GM12864 (cell line): ENCODE data around the gene ENPP6.

Source experiments
- DNase-seq: peaks from one replicate; pipeline ENCODE4 v3.0.0-alpha.2; 2011; ENCODE audit warnings: low read depth
- H3K4me3 ChIP-seq: 2 replicates; pipeline ENCODE4 v1.5.1; 2011; ENCODE audit warnings: mild to moderate bottlenecking, low read depth, low read length, control low read depth
- TF ChIP-seq, protein P1 (sequence below): IDR thresholded peaks from 2 replicates; pipeline ENCODE4 v1.5.1; 2011; ENCODE audit warnings: low read depth, mild to moderate bottlenecking, moderate library complexity, low read length, control low read depth, inconsistent platforms; ENCODE audit errors: missing control alignments

The ENPP6 gene

GRCh38 chr4:184066584-184067300 is 150.9 kb downstream of the ENPP6 start:
- TF ChIP-seq, protein P1, sequence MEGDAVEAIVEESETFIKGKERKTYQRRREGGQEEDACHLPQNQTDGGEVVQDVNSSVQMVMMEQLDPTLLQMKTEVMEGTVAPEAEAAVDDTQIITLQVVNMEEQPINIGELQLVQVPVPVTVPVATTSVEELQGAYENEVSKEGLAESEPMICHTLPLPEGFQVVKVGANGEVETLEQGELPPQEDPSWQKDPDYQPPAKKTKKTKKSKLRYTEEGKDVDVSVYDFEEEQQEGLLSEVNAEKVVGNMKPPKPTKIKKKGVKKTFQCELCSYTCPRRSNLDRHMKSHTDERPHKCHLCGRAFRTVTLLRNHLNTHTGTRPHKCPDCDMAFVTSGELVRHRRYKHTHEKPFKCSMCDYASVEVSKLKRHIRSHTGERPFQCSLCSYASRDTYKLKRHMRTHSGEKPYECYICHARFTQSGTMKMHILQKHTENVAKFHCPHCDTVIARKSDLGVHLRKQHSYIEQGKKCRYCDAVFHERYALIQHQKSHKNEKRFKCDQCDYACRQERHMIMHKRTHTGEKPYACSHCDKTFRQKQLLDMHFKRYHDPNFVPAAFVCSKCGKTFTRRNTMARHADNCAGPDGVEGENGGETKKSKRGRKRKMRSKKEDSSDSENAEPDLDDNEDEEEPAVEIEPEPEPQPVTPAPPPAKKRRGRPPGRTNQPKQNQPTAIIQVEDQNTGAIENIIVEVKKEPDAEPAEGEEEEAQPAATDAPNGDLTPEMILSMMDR: no peak
- no peak overlapping the region for H3K4me3 ChIP-seq
- DNase-seq: no peak

GRCh38 chr4:184064877-184065276 is 152.8 kb downstream of the ENPP6 start:
- DNase-seq: no peak
- H3K4me3 ChIP-seq: no peak overlapping the region
- TF ChIP-seq, protein P1: no peak

DNA sequence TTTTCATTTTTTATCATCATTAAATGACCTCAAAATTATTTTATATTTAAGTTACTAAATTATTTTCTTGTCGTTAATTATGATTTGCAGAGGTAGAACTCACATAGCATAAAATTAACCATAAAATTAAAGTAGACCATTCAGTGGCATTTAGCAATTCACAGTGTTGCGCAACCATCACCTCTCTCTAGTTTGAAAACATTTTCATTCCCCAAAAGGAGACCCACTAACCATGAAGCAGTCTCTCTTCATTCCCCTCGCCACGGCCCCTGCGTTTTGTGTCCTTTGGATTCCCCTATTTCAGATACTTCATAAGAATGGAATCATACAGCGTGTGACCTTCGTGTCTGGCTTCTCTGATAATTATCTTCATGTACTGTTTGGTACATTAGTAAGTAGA is 154.9 kb downstream of the ENPP6 start:
- TF ChIP-seq, protein P1: no peak
- DNase-seq: no peak
- no peak overlapping the region for H3K4me3 ChIP-seq

GRCh38 chr4:184061582-184061981 is 156.1 kb downstream of the ENPP6 start:
- TF ChIP-seq, protein P1: no peak
- no peak for DNase-seq
- H3K4me3 ChIP-seq: no peak overlapping the region

DNA sequence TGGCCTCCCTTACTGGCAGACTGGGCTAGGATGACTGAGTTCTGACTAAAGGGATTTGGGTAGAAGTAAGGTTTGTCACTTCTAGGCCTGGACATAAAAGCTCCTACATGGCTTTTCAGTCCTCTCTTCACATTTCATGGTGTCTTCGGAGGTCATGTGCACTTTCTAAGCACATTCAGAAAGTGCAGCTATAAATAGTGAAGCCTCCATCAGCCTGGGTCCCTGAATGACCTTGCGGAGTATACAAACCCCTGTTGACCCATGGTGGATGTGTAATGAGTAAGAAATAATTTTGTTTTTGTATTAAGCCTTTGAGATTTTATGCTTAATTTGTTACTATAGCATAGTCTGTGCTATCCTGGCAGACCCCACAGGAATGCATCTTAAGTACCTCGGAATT is 158.6 kb downstream of the ENPP6 start:
- TF ChIP-seq, protein P1: no peak
- DNase-seq: no peak
- no peak overlapping the region for H3K4me3 ChIP-seq

- TF ChIP-seq, protein P1: no peak
- no peak for DNase-seq
- no peak overlapping the region for H3K4me3 ChIP-seq
These were observed 159.6 kb downstream of the ENPP6 start for GRCh38 chr4:184058026-184058425.

- H3K4me3 ChIP-seq: no peak overlapping the region
- DNase-seq: no peak
- TF ChIP-seq, protein P1: no peak
These were observed 160.8 kb downstream of the ENPP6 start for GRCh38 chr4:184056877-184057276.
